Loucy (cell line): ENCODE results near the gene ATP5MG.

Experiments
- EZH2phosphoT487 ChIP-seq: fragments of 200-600 bp; IDR thresholded peaks from 2 replicates; pipeline ENCODE4 v1.6.1; 2018; ENCODE audit warnings: antibody characterized with exemption, mild to moderate bottlenecking, moderate library complexity, borderline replicate concordance
- TF ChIP-seq, protein P1 (sequence below): fragments of 200-600 bp; sonication (generic); conservative IDR thresholded peaks from 2 replicates; pipeline ENCODE4 v1.5.1; 2014; ENCODE audit warnings: mild to moderate bottlenecking, antibody characterized with exemption, low read length

DNA sequence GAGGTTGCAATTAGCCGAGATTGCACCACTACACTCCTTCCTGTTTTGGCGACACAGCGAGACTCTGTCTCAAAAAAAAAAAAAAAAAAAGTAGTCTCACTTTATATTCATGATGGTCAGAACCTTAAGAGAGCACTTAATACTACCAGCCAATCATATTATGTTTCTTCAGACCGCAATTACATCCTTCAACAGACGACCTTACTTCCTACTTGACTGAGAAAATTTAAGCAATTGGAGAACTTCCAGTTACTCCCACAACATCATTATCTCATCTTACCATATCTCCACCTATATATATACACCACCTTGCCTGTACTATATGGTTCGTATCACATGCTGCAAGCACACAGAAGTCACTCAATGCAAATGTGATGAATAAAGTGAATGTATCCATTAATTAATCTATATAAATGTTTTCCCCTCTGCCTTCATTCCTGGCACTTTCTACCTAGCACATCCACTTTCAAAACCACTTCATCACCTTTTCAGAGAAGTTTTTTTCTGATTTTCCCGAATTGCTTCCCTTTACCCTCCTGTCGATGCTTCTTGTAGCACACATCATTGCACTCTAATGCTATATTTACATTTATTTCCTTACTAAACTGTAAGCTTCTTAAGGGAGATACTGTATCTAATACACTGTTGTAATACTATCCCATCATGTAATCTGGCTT, 13.8 kb downstream of the ATP5MG start:
- TF ChIP-seq, protein P1, sequence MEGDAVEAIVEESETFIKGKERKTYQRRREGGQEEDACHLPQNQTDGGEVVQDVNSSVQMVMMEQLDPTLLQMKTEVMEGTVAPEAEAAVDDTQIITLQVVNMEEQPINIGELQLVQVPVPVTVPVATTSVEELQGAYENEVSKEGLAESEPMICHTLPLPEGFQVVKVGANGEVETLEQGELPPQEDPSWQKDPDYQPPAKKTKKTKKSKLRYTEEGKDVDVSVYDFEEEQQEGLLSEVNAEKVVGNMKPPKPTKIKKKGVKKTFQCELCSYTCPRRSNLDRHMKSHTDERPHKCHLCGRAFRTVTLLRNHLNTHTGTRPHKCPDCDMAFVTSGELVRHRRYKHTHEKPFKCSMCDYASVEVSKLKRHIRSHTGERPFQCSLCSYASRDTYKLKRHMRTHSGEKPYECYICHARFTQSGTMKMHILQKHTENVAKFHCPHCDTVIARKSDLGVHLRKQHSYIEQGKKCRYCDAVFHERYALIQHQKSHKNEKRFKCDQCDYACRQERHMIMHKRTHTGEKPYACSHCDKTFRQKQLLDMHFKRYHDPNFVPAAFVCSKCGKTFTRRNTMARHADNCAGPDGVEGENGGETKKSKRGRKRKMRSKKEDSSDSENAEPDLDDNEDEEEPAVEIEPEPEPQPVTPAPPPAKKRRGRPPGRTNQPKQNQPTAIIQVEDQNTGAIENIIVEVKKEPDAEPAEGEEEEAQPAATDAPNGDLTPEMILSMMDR, result no peak
- TF ChIP-seq EZH2phosphoT487, result no peak
